Caco-2 (cell line): Measurements from ENCODE around the gene BABAM2. TPM values are rescaled to one million over a fixed set of nuclear protein-coding genes. Genes with fewer than 3 reads are reported as not detected.
"Not testable (repeated sequence)": the region's sequence is repeated elsewhere in the genome, so short reads cannot be mapped to it uniquely, and the experiment has no call there.

ENCODE experiments used
- BruUV-seq: library from RNA; stranded (reverse); fragments of 400-500 nt; replicated peaks from 2 replicates; lab custom pipeline; 2021; lab: Mats Ljungman, UMichigan
- CTCF ChIA-PET: fragments of 300-600 bp; sonication (Branson Sonifier 250); formaldehyde crosslinking; loops from one replicate; lab custom pipeline; 2022; ENCODE audit warnings: antibody characterized with exemption; lab: Charles Lee
- POLR2A ChIA-PET: fragments of 300-600 bp; sonication (Branson Sonifier 250); formaldehyde crosslinking; loops from one replicate; lab custom pipeline; 2022; ENCODE audit warnings: antibody characterized with exemption; lab: Charles Lee
- DNase-seq, 2 experiments: peaks; one replicate each; pipeline versions ENCODE4 v3.0.0 to v3.0.0-alpha.2; 2020 to 2022
- H3K27me3 ChIP-seq: replicated peaks from 2 replicates; pipeline ENCODE4 v1.6.0; 2011; ENCODE audit warnings: low read length; ENCODE audit not compliant: control insufficient read depth, insufficient read depth
- H3K36me3 ChIP-seq: 2 replicates; pipeline ENCODE4 v1.5.1; 2011; ENCODE audit warnings: low read length; ENCODE audit not compliant: control insufficient read depth, insufficient read depth
- H3K4me1 ChIP-seq: fragments of 250-450 bp; sonication (Bioruptor Pico); 2 replicates; pipeline ENCODE4 v1.5.1; 2020; ENCODE audit warnings: mild to moderate bottlenecking
- H3K4me3 ChIP-seq: 2 replicates; pipeline ENCODE4 v1.5.1; 2011; ENCODE audit warnings: low read depth, mild to moderate bottlenecking, control low read depth, low read length
- H3K9me3 ChIP-seq: fragments of 250-450 bp; sonication (Bioruptor Pico); 2 replicates; pipeline ENCODE4 v1.5.1; 2020; ENCODE audit warnings: mild to moderate bottlenecking, moderate library complexity
- H3K27ac Mint-ChIP-seq: one replicate; pipeline ENCODE4 v1.8.0; 2022; ENCODE audit warnings: mixed read lengths; ENCODE audit not compliant: unreplicated experiment
- H3K27me3 Mint-ChIP-seq: one replicate; pipeline ENCODE4 v1.8.0; 2022; ENCODE audit warnings: mixed read lengths; ENCODE audit not compliant: insufficient read depth, unreplicated experiment
- H3K36me3 Mint-ChIP-seq: one replicate; pipeline ENCODE4 v1.8.0; 2022; ENCODE audit warnings: mild to moderate bottlenecking, mixed read lengths; ENCODE audit not compliant: insufficient read depth, unreplicated experiment
- H3K4me1 Mint-ChIP-seq: one replicate; pipeline ENCODE4 v1.8.0; 2022; ENCODE audit warnings: low read depth, mixed read lengths; ENCODE audit not compliant: unreplicated experiment
- H3K4me3 Mint-ChIP-seq: one replicate; pipeline ENCODE4 v1.8.0; 2022; ENCODE audit warnings: mild to moderate bottlenecking, moderate library complexity, mixed read lengths; ENCODE audit not compliant: unreplicated experiment
- H3K9me3 Mint-ChIP-seq: one replicate; pipeline ENCODE4 v1.8.0; 2022; ENCODE audit warnings: mixed read lengths; ENCODE audit not compliant: unreplicated experiment
- CTCF ChIP-seq, 2 experiments: fragments of 200-600 bp in 1 of 2; IDR thresholded peaks; 1 replicate in 1 of 2; 2 replicates in 1 of 2; pipeline versions ENCODE4 v1.5.1 to v1.8.0; 2011 to 2022; ENCODE audit warnings: antibody characterized with exemption in 1 of 2, control low read depth in 1 of 2, inconsistent platforms in 1 of 2, low read depth in 1 of 2, low read length in 1 of 2, mild to moderate bottlenecking in 1 of 2, moderate library complexity in 1 of 2; ENCODE audit not compliant: insufficient read depth in 1 of 2, severe bottlenecking in 1 of 2, unreplicated experiment in 1 of 2
- intact Hi-C: fragments of 100-400 bp; cut with micrococcal nuclease; formaldehyde crosslinking; loops from one replicate; pipeline ENCODE4 v1.10.0; 2022; ENCODE audit not compliant: unreplicated experiment
- total RNA-seq: library from RNA; stranded (reverse); gene quantifications from 2 replicates; pipeline ENCODE4 v1.2.3, GENCODE V29; 2022

BABAM2 gene
- total RNA-seq, 1 experiment from 2014 or later: 57.3 TPM

GRCh38 chr2:28257182-28257581 lies 366.7 kb downstream of the BABAM2 start:
- no peaks in the 10 kb centered on the region for H3K36me3 ChIP-seq
- H3K36me3 Mint-ChIP-seq: peaks cover 31% of the 10 kb centered on the region
- ChIA-PET POLR2A (no interaction called here), CTCF (no interaction called here)
- H3K4me3 ChIP-seq: no peak overlapping the region
- no peaks in the 10 kb centered on the region for H3K27me3 ChIP-seq
- H3K4me1 ChIP-seq: no peaks in the 10 kb centered on the region
- DNase-seq: no peak
- intact Hi-C loops: no loop called here
- H3K9me3 Mint-ChIP-seq: no peaks in the 10 kb centered on the region
- H3K27me3 Mint-ChIP-seq: no peaks in the 10 kb centered on the region
- H3K4me3 Mint-ChIP-seq: no peak overlapping the region
- TF ChIP-seq CTCF (IDR thresholded peaks at IDR 0.05; ENCODE audit: insufficient read depth in 1 of 2, low read depth in 1 of 2, low read length in 1 of 2, severe bottlenecking in 1 of 2, unreplicated experiment in 1 of 2): no peak
- H3K4me1 Mint-ChIP-seq: no peaks in the 10 kb centered on the region
- H3K9me3 ChIP-seq: peaks cover 7% of the 10 kb centered on the region; the same call in 1 of the 2 replicates
- peak overlapping the region; percentile 25 for H3K27ac Mint-ChIP-seq
- no TSS peak for BruUV-seq

DNA sequence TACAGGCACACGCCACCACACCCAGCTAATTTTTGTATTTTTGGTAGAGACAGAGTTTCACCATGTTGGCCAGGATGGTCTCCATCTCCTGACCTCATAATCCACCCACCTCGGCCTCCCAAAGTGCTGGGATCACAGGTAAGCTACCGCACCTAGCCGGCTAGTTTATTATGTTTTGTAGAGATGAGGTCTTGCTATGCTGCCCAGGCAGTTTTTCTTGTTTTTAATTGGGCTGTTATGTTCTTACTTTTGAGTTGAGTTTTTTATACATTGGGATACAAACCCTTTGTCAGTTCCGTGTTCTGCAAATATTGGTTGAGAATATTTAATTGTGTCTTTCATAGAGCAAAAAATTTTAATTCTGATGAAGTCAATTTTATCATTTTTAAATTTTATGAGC lies 368.7 kb downstream of the BABAM2 start:
- H3K9me3 ChIP-seq, CTCF ChIA-PET, H3K4me1 Mint-ChIP-seq, DNase-seq, H3K27me3 Mint-ChIP-seq, H3K27ac Mint-ChIP-seq, intact Hi-C loops, H3K27me3 ChIP-seq, H3K4me1 ChIP-seq, H3K36me3 ChIP-seq, BruUV-seq, H3K4me3 ChIP-seq, POLR2A ChIA-PET, H3K4me3 Mint-ChIP-seq, H3K9me3 Mint-ChIP-seq: not testable (repeated sequence)
- peaks cover 33% of the 10 kb centered on the region for H3K36me3 Mint-ChIP-seq

DNA sequence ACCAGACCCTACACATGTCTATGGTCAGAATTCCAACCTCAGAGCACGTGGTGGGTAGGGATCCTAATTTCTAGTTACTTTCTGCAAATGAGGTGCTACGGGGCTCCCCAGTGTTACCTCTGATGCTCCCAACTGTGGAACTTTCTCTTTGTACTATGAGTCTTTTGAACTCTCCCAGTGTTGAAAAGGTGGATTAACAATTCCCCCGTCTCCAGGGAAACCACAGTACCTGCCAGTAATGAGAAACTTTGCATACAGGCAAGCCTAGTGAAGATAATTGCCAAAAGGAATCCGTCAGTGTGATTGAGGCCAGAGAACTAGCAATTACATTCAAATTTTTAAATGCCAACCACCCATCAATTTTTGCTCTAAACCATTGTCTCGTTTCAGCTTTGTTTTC lies 373.2 kb downstream of the BABAM2 start:
- no peak for TF ChIP-seq CTCF (IDR thresholded peaks at IDR 0.05; ENCODE audit: insufficient read depth in 1 of 2, low read depth in 1 of 2, low read length in 1 of 2, severe bottlenecking in 1 of 2, unreplicated experiment in 1 of 2)
- peaks cover 7% of the 10 kb centered on the region; the same call in 1 of the 2 replicates for H3K9me3 ChIP-seq
- no TSS peak for BruUV-seq
- peaks cover 30% of the 10 kb centered on the region for H3K36me3 Mint-ChIP-seq
- 0 out of 2 replicates have a peak, but pooled peaks cover 3% of the 10 kb centered on the region for H3K36me3 ChIP-seq
- ChIA-PET CTCF (no interaction called here), POLR2A (no interaction called here)
- no peak for DNase-seq
- H3K9me3 Mint-ChIP-seq: no peaks in the 10 kb centered on the region
- no peaks in the 10 kb centered on the region for H3K27me3 ChIP-seq
- peaks cover 23% of the 10 kb centered on the region for H3K4me1 ChIP-seq
- no peaks in the 10 kb centered on the region for H3K27me3 Mint-ChIP-seq
- no peak overlapping the region for H3K27ac Mint-ChIP-seq
- no peak overlapping the region for H3K4me3 Mint-ChIP-seq
- peaks cover 25% of the 10 kb centered on the region for H3K4me1 Mint-ChIP-seq
- intact Hi-C loops: loop anchor here (10.0 kb wide), 1 partner anchor 281 kb away; no protein-coding TSS in a partner anchor
- H3K4me3 ChIP-seq: no peak overlapping the region
